K562 (cell line): ENCODE data around the gene ENKUR. TPM values are rescaled to one million over a fixed set of nuclear protein-coding genes. Genes with fewer than 3 reads are reported as not detected.

ENCODE experiments used
- ATAC-seq: fragments of 200-7000 bp; cut with Tn5 transposase; 3 replicates; pipeline ENCODE4 v1.9.1; 2020; ENCODE audit warnings: moderate library complexity
- BruUV-seq: library from RNA; stranded (reverse); fragments of 400-500 nt; replicated peaks from 2 replicates; lab custom pipeline; 2021; lab: Mats Ljungman, UMichigan
- CTCF ChIA-PET: fragments of 300-600 bp; formaldehyde crosslinking; extraction: SDS; loops from one replicate; lab custom pipeline; 2021; ENCODE audit warnings: low intra/inter-chr PET ratio; lab: Yijun Ruan, JAX
- POLR2A ChIA-PET: fragments of 300-600, 350-650 bp; sonication (Branson Sonifier 250); formaldehyde crosslinking; extraction: SDS; loops from one replicate; lab custom pipeline; 2021; ENCODE audit warnings: antibody characterized with exemption, inconsistent platforms; lab: Yijun Ruan, JAX
- DNase-seq, 4 experiments: peaks; one replicate each; pipeline versions ENCODE4 v3.0.0 to v3.0.0-alpha.2; 2011 to 2018; ENCODE audit warnings: low spot score in 3 of 4, mixed read lengths in 3 of 4; ENCODE audit errors: extremely low read depth in 1 of 4
- FAIRE-seq: peaks from 2 replicates; lab custom pipeline; 2011; peaks lifted over from hg19 to GRCh38; lab: Jason Lieb, UNC
- H2AFZ ChIP-seq: 2 replicates; pipeline ENCODE4 v1.6.0; 2011; ENCODE audit warnings: low read depth, low read length, control low read depth, inconsistent platforms
- H3K27ac ChIP-seq: fragments of 200-600 bp; 3 replicates; pipeline ENCODE4 v1.8.0; 2011; ENCODE audit warnings: low read depth, mild to moderate bottlenecking, control low read depth, inconsistent platforms, low read length, moderate library complexity, mixed read lengths; ENCODE audit errors: extremely low read depth
- H3K27me3 ChIP-seq, 2 experiments: fragments of 300-600 bp in 1 of 2; 2 replicates in 1 of 2; 3 replicates in 1 of 2; pipeline versions ENCODE4 v1.6.0 to v1.8.0; 2011; ENCODE audit warnings: inconsistent platforms in 2 of 2, low read length in 2 of 2, mild to moderate bottlenecking in 1 of 2, mixed read lengths in 1 of 2, moderate library complexity in 1 of 2; ENCODE audit not compliant: control insufficient read depth in 2 of 2, insufficient read depth in 2 of 2
- H3K36me3 ChIP-seq: fragments of 300-600 bp; 3 replicates; pipeline ENCODE4 v1.8.0; 2011; ENCODE audit warnings: mild to moderate bottlenecking, low read length, inconsistent platforms; ENCODE audit not compliant: control insufficient read depth, insufficient read depth
- H3K4me1 ChIP-seq, 2 experiments: fragments of 200-600 bp in 1 of 2; replicated peaks in 1 of 2; 2 replicates in 1 of 2; 3 replicates in 1 of 2; pipeline versions ENCODE4 v1.5.1 to v1.8.0; 2011; ENCODE audit warnings: inconsistent platforms in 2 of 2, low read length in 2 of 2, mild to moderate bottlenecking in 1 of 2, mixed read lengths in 1 of 2, moderate library complexity in 1 of 2; ENCODE audit not compliant: control insufficient read depth in 2 of 2, insufficient read depth in 2 of 2
- H3K4me2 ChIP-seq: 2 replicates; pipeline ENCODE4 v1.6.1; 2011; ENCODE audit warnings: low read length, control low read depth, inconsistent platforms, mixed read lengths; ENCODE audit not compliant: insufficient read depth
- H3K4me3 ChIP-seq: fragments of 200-600 bp; sonication (generic), shearing (Covaris generic); 2 replicates; pipeline ENCODE4 v1.5.1; 2016; ENCODE audit warnings: control low read depth, inconsistent platforms
- H3K79me2 ChIP-seq: fragments of 200-600 bp; 3 replicates; pipeline ENCODE4 v1.8.0; 2011; ENCODE audit warnings: low read length, inconsistent platforms; ENCODE audit not compliant: control insufficient read depth, insufficient read depth
- H3K9ac ChIP-seq, 2 experiments: 2 replicates each; pipeline versions ENCODE4 v1.6.0 to v1.6.1; 2011; ENCODE audit warnings: low read depth in 2 of 2, low read length in 2 of 2, control low read depth in 1 of 2, inconsistent platforms in 1 of 2, mild to moderate bottlenecking in 1 of 2, mixed read lengths in 1 of 2; ENCODE audit not compliant: insufficient read depth in 1 of 2
- H3K9me1 ChIP-seq: one replicate; pipeline ENCODE4 v1.6.0; 2011; ENCODE audit warnings: inconsistent platforms, mild to moderate bottlenecking, low read length, moderate library complexity; ENCODE audit not compliant: control insufficient read depth, insufficient read depth
- H3K9me3 ChIP-seq: replicated peaks from 2 replicates; pipeline ENCODE4 v1.5.1; 2011; ENCODE audit warnings: low read depth, low read length, inconsistent platforms; ENCODE audit not compliant: control insufficient read depth, insufficient read depth
- H4K20me1 ChIP-seq: replicated peaks from 2 replicates; pipeline ENCODE4 v1.6.1; 2011; ENCODE audit warnings: low read length, inconsistent platforms, mixed read lengths; ENCODE audit not compliant: control insufficient read depth, insufficient read depth
- CEBPB ChIP-seq: fragments of 450-650 bp; IDR thresholded peaks from 2 replicates; pipeline ENCODE4 v1.6.1; 2016; ENCODE audit warnings: missing genetic modification characterization, missing compliant biosample characterization
- CXXC5 ChIP-seq: fragments of 250-450 bp; sonication (Bioruptor Pico); IDR thresholded peaks from 2 replicates; pipeline ENCODE4 v1.8.0; 2022; ENCODE audit warnings: inconsistent platforms, mild to moderate bottlenecking, moderate library complexity
- DPF2 ChIP-seq: fragments of 450-650 bp; IDR thresholded peaks from 2 replicates; pipeline ENCODE4 v1.6.1; 2016
- SPI1 ChIP-seq: IDR thresholded peaks from 2 replicates; pipeline ENCODE4 v1.6.1; 2011; ENCODE audit warnings: low read depth, low read length, control low read depth, borderline replicate concordance
- TOE1 ChIP-seq, 2 experiments: fragments of 450-650 bp in 1 of 2; sonication (generic) in 1 of 2; formaldehyde crosslinking in 1 of 2; IDR thresholded peaks; 2 replicates each; pipeline versions ENCODE4 v1.7.1 to v1.8.0; 2016 to 2022; ENCODE audit warnings: borderline replicate concordance in 2 of 2, mild to moderate bottlenecking in 2 of 2, antibody characterized with exemption in 1 of 2, inconsistent platforms in 1 of 2, low read depth in 1 of 2, missing genetic modification reagents in 1 of 2, moderate library complexity in 1 of 2
- ZBTB5 ChIP-seq: fragments of 450-650 bp; IDR thresholded peaks from 2 replicates; pipeline ENCODE4 v1.6.1; 2017; ENCODE audit warnings: antibody characterized with exemption
- ZNF140 ChIP-seq: fragments of 250-450 bp; sonication (Bioruptor Pico); IDR thresholded peaks from 2 replicates; pipeline ENCODE4 v1.8.0; 2021; ENCODE audit warnings: moderate library complexity, mild to moderate bottlenecking, inconsistent platforms
- in situ Hi-C: fragments of 300-500 bp; cut with MboI; formaldehyde crosslinking; loops from 4 replicates; pipeline ENCODE4 v1.15.0; 2018; ENCODE audit warnings: inconsistent platforms, mixed read lengths
- intact Hi-C: fragments of 100-400 bp; cut with micrococcal nuclease; formaldehyde crosslinking; loops from 2 replicates; pipeline ENCODE4 v1.14.2; 2022
- polyA plus RNA-seq, 8 experiments: library from polyadenylated mRNA; depleted of rRNA in 4 of 8; stranded (reverse) in 5 of 8; unstranded in 3 of 8; fragments of >200 nt; fragmentation: Nextera tagmentation in 2 of 8; fragmentation: Illumina TruSeq in 1 of 8; extraction: Ambion mirVana in 2 of 8; extraction: Trizol in 1 of 8; gene quantifications; 2 replicates each; pipeline versions ENCODE4 v1.2.1 to v1.2.3, GENCODE V29; 2011 to 2014; ENCODE audit warnings: inconsistent platforms in 1 of 8, missing spikeins in 1 of 8
- total RNA-seq, 7 experiments: library from RNA; depleted of rRNA in 6 of 7; stranded (reverse); fragments of >200 nt in 6 of 7; fragmentation: Illumina TruSeq in 2 of 7; extraction: Trizol in 2 of 7; gene quantifications; 2 replicates each; pipeline versions ENCODE4 v1.2.1 to v1.2.3, GENCODE V29; 2011 to 2021; ENCODE audit warnings: low replicate concordance in 1 of 7

The ENKUR gene
- total and polyA plus RNA-seq, 9 of the 15 experiments (the other 6 are each of a cell fraction or from before 2014, with no cell fraction given), result 0.06 to 0.46 (median 0.20) TPM

- TF ChIP-seq SPI1 (no peak), CXXC5 (no peak), TOE1 (IDR thresholded peaks at IDR 0.05; ENCODE audit: borderline replicate concordance) (no peak), TOE1 (CRISPR knock-in tag; IDR thresholded peaks at IDR 0.05; ENCODE audit: borderline replicate concordance, low read depth) (no peak), ZNF140 (no peak), ZBTB5 (no peak)
Observed at GRCh38 chr10:24973163-24973562, 42.8 kb downstream of the ENKUR start (continued).

- no peak overlapping the region for H3K4me3 ChIP-seq
- CTCF ChIA-PET, result no interaction called here
- FAIRE-seq, result no peak
- no peaks in the 10 kb centered on the region for H3K27me3 ChIP-seq
- no peaks in the 10 kb centered on the region for H3K79me2 ChIP-seq
- BruUV-seq, result no TSS peak
- H3K27ac ChIP-seq, result no peak overlapping the region
- no peaks in the 10 kb centered on the region for H3K36me3 ChIP-seq
- no peaks in the 10 kb centered on the region for H4K20me1 ChIP-seq
- peak; percentile 50; the same call in 1 of the 2 replicates for TF ChIP-seq CEBPB (tag)
- TF ChIP-seq DPF2, result no peak
- ATAC-seq, result no peak
- no peak for DNase-seq
- H2AFZ ChIP-seq, result no peak overlapping the region
- in situ Hi-C loops (no loop called here), intact Hi-C loops (no loop called here)
- no peaks in the 10 kb centered on the region for H3K9me1 ChIP-seq
- no peaks in the 10 kb centered on the region for H3K4me1 ChIP-seq
- POLR2A ChIA-PET, result no interaction called here
- H3K9ac ChIP-seq, result no peak overlapping the region
- no peak overlapping the region for H3K4me2 ChIP-seq
- no peaks in the 10 kb centered on the region; the same call in 1 of the 2 replicates for H3K9me3 ChIP-seq
Observed at GRCh38 chr10:24971374-24971773, 44.6 kb downstream of the ENKUR start.
